ENCODE measurements around the gene C1orf141.
"Not testable (repeated sequence)": the region's sequence is repeated elsewhere in the genome, so short reads cannot be mapped to it uniquely, and the experiment has no call there.

Gene C1orf141

DNA sequence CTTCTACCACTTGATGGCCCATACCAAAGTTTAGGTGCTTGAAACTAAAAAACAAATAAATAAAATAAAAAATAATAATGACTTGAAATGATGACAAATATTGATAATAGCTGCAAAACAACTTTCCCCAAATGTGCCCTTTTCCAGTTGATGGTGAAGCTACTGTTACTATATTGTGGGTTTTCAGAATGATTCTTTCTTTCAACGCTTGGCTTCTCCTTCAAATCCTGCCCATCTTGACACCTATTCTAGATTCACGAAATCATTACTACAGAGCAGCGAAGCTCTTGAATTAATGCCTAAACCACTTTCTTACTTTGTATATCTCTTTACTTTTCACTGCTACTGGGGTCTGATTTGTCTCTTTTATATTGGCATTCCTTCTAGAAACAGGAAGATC is 9.2 kb upstream of the C1orf141 start:
- intact Hi-C loops (cut with DNase I; ENCODE audit: low total_unique reads) = loop anchor here (10.0 kb wide), 1 partner anchor 379 kb away; no protein-coding TSS in a partner anchor
- no peak overlapping the region for H3K4me3 ChIP-seq
- H3K27ac ChIP-seq = no peak overlapping the region
- H3K9me3 ChIP-seq = no peaks in the 10 kb centered on the region
- TF ChIP-seq, protein P1, sequence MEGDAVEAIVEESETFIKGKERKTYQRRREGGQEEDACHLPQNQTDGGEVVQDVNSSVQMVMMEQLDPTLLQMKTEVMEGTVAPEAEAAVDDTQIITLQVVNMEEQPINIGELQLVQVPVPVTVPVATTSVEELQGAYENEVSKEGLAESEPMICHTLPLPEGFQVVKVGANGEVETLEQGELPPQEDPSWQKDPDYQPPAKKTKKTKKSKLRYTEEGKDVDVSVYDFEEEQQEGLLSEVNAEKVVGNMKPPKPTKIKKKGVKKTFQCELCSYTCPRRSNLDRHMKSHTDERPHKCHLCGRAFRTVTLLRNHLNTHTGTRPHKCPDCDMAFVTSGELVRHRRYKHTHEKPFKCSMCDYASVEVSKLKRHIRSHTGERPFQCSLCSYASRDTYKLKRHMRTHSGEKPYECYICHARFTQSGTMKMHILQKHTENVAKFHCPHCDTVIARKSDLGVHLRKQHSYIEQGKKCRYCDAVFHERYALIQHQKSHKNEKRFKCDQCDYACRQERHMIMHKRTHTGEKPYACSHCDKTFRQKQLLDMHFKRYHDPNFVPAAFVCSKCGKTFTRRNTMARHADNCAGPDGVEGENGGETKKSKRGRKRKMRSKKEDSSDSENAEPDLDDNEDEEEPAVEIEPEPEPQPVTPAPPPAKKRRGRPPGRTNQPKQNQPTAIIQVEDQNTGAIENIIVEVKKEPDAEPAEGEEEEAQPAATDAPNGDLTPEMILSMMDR (IDR thresholded peaks at IDR 0.05) = no peak
- DNase-seq = no peak
- H3K36me3 ChIP-seq = no peaks in the 10 kb centered on the region
- H3K4me1 ChIP-seq = peaks cover 0 to 5% (median 2%) of the 10 kb centered on the region in 4 donors
- no peaks in the 10 kb centered on the region for H3K27me3 ChIP-seq

DNA sequence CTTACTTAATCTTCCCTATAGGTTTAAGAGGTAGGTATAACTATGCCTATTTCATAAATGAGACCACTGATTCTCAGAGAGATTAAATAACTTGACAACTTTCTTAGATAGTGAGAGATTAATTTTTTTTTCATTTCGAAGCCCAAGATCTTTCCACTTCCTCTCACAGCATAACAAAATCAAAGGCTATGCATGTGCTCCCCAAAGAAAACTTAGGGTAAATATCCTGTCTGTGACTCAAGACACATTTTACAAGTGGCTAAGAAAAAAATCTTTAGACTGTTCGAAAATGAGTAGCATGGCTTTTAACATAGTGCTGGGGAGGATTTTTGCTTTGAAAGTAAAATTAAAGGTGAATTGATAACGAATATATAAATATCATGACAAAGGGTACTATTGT is 8.2 kb upstream of the C1orf141 start:
- Histone ChIP-seq H3K27me3 (no peaks in the 10 kb centered on the region), H3K4me1 (no peaks in the 10 kb centered on the region), H3K9me3 (no peaks in the 10 kb centered on the region), H3K4me3 (no peak overlapping the region), H3K27ac (no peak overlapping the region), H3K36me3 (no peaks in the 10 kb centered on the region)
- no peak for DNase-seq
- intact Hi-C loops (cut with DNase I; ENCODE audit: low total_unique reads) = loop anchor here (10.0 kb wide), 1 partner anchor 378 kb away; no protein-coding TSS in a partner anchor
- TF ChIP-seq, protein P1 (IDR thresholded peaks at IDR 0.05) = no peak

DNA sequence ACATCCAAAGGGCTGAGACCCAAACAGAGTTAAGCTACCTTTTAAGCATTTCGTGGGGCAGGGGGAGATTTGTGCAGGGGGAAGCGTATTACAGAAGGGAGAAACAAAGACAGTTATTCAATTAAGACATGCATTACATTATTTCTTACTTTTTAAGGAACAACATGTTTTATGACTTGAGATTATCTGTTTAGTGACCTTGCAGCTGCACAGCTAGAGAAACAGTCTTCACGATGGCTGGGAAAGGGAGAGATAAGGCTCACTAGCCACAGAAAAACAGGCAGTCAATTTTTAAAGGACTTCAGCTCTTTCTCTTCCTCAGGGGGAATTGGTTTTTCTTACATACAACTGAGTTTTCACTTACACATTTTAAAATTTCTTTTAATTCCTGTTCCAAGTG is 7.1 kb upstream of the C1orf141 start:
- intact Hi-C loops (cut with DNase I; ENCODE audit: low total_unique reads) = loop anchor here (10.0 kb wide), 1 partner anchor 377 kb away; no protein-coding TSS in a partner anchor
- not testable (repeated sequence) for H3K4me1 ChIP-seq, H3K4me3 ChIP-seq, H3K27me3 ChIP-seq, H3K27ac ChIP-seq, DNase-seq, H3K9me3 ChIP-seq, H3K36me3 ChIP-seq

DNA sequence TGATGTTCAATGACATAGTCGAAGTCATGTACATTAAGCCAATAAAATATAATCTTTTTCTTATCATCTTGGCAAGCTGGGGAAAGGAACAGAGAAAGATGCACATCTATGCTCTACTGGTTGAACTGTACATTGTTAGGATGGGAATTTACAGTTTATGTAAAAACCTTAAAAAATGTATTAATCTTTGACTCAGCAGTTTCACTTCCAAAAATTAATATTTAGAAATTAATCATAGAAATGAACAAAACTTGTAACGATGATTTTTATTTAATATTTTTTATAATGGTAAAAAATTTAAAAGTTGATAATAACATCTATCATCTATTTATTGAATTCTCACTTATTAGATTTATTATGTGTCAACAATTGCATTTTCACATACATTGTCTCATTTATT is 5.7 kb upstream of the C1orf141 start:
- TF ChIP-seq, protein P1 (IDR thresholded peaks at IDR 0.05) = no peak
- Histone ChIP-seq H3K4me1 (no peaks in the 10 kb centered on the region), H3K27ac (no peak overlapping the region), H3K36me3 (no peaks in the 10 kb centered on the region), H3K4me3 (no peak overlapping the region), H3K27me3 (no peaks in the 10 kb centered on the region), H3K9me3 (no peaks in the 10 kb centered on the region)
- intact Hi-C loops (cut with DNase I; ENCODE audit: low total_unique reads) = loop anchor here (10.0 kb wide), 1 partner anchor 376 kb away; no protein-coding TSS in a partner anchor
- DNase-seq = no peak

DNA sequence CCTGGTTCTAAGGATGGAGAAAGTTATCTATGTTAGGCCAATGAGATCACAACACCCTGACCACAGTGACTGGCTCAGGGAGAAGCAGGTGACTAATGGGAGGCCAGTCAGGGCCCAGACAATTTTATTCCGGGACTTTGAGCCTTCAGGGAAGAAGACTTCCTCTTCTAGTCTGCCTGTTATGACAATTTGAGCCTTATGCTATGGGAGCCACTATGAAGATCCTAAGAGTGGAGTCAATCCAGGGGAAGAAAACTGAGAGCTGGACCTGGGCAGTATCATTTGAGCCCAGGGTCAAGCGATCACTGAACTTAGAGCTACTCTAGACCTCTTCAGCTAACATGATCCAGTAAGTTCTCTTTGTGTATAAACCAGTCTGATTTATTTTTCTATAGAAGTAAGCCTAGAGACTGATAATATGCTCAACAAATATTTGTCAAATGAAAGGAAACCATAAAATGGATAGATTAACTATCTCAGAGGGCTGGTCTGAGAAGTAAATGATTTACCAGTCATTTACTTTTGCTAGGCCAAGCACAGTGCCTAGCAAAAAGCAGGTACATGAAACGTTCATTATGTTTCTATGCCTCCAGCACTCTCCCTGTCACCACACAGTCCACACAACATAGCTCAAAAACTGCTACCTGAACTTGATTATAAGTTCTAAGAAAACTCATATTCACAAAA is 4.2 kb upstream of the C1orf141 start:
- intact Hi-C loops (cut with DNase I; ENCODE audit: low total_unique reads) = loop anchor here (10.0 kb wide), 2 partner anchors 74 to 234 kb away; no protein-coding TSS in a partner anchor
- Histone ChIP-seq H3K4me3 (no peak overlapping the region), H3K27me3 (no peaks in the 10 kb centered on the region), H3K4me1 (peaks cover 0 to 9% (median 5%) of the 10 kb centered on the region in 4 donors), H3K9me3 (no peaks in the 10 kb centered on the region), H3K36me3 (no peaks in the 10 kb centered on the region), H3K27ac (no peak overlapping the region)
- no peak for DNase-seq
- TF ChIP-seq, protein P1 (IDR thresholded peaks at IDR 0.05) = no peak

DNA sequence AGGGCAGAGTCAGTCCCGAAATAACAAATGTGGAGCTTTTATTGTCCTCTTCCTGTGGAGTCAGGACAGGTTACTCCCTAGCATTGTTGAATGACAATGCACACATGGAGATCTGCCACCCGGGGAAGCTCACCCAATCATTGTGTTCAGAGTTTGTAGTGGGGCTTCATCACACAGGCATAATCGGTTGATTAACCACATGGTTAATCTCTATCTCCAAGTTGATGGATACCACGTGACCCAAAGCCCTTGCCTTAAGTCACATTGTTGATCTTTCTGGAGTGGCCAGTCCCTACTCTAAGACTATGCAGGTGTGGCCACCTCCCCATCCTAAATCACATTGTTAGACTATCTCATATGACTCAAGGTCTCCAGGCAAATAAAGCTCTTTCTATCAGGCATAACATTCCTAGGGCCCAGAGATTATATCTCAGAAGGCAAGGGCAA is 2.6 kb upstream of the C1orf141 start:
- TF ChIP-seq, protein P1 (IDR thresholded peaks at IDR 0.05) = no peak
- DNase-seq = no peak
- H3K27me3 ChIP-seq = no peaks in the 10 kb centered on the region
- H3K36me3 ChIP-seq = no peaks in the 10 kb centered on the region
- intact Hi-C loops (cut with DNase I; ENCODE audit: low total_unique reads) = loop anchor here (10.0 kb wide), 2 partner anchors 73 to 233 kb away; no protein-coding TSS in a partner anchor
- H3K4me3 ChIP-seq = no peak overlapping the region
- no peak overlapping the region for H3K27ac ChIP-seq
- no peaks in the 10 kb centered on the region for H3K9me3 ChIP-seq
- H3K4me1 ChIP-seq = peaks cover 0 to 9% (median 5%) of the 10 kb centered on the region in 4 donors

All from tibial artery (tissue), 4 donors.